Sigmoid colon (tissue), 4 donors: Measurements from ENCODE around the gene MRPS27.

Experiments used
- CTCF ChIP-seq, 4 experiments: fragments of 450-650 bp in 3 of 4; fragments of 200-600 bp in 1 of 4; IDR thresholded peaks; one replicate each; pipeline ENCODE4 v1.5.1; 2016 to 2019; ENCODE audit warnings: antibody characterized with exemption in 4 of 4, mild to moderate bottlenecking in 3 of 4, moderate library complexity in 2 of 4
- POLR2AphosphoS5 ChIP-seq, 4 donors: sonication (generic); formaldehyde crosslinking; IDR thresholded peaks; one replicate each; pipeline ENCODE4 v1.6.1; 2017; ENCODE audit warnings: antibody characterized with exemption in 4 of 4

- TF ChIP-seq POLR2AphosphoS5 (IDR thresholded peaks at IDR 0.05) = no peak
- TF ChIP-seq CTCF (IDR thresholded peaks at IDR 0.05) = no peak
Measured at GRCh38 chr5:72195581-72195980, 124.5 kb downstream of the MRPS27 start.
